Measurements from ENCODE around the gene RIC3.
A peak's percentile ranks its signal among the peaks of the same experiment; 100 is the strongest.

Gene RIC3

GRCh38 chr11:8217136-8217535 lies 48.3 kb upstream of the RIC3 start:
- no peaks in the 10 kb centered on the region for H3K9me3 ChIP-seq (ENCODE audit: insufficient read depth, low read length)
- H3K27ac ChIP-seq (ENCODE audit: low read depth, low read length), result no peak overlapping the region
- no peak overlapping the region for H2AFZ ChIP-seq (ENCODE audit: low read depth, low read length, severe bottlenecking)
- H4K20me1 ChIP-seq (ENCODE audit: low read depth, low read length), result no peaks in the 10 kb centered on the region
- no peaks in the 10 kb centered on the region for H3K27me3 ChIP-seq (ENCODE audit: low read length)
- no peak overlapping the region for H3K4me2 ChIP-seq (ENCODE audit: low read depth, low read length, poor library complexity, severe bottlenecking)
- H3K4me3 ChIP-seq (ENCODE audit: insufficient read depth, low read length, poor library complexity, severe bottlenecking), result no peak overlapping the region
- no peaks in the 10 kb centered on the region for H3K79me2 ChIP-seq (ENCODE audit: insufficient read depth, low read length)
- no peaks in the 10 kb centered on the region for H3F3A ChIP-seq (ENCODE audit: insufficient read depth)
- H3K9me2 ChIP-seq (replicated peaks; ENCODE audit: insufficient read depth, low read length), result no peaks in the 10 kb centered on the region
- H3K9ac ChIP-seq (ENCODE audit: low read length), result no peak overlapping the region
- H3K36me3 ChIP-seq (ENCODE audit: low read length), result no peaks in the 10 kb centered on the region
- TF ChIP-seq EZH2phosphoT487 (conservative IDR thresholded peaks at IDR 0.05; ENCODE audit: low read length), result no peak
- TF ChIP-seq CTCF (IDR thresholded peaks at IDR 0.05; ENCODE audit: insufficient read depth, low read length, poor library complexity, severe bottlenecking), result no peak

GRCh38 chr11:8213376-8213775 lies 44.6 kb upstream of the RIC3 start:
- Histone ChIP-seq H3K9me3 (ENCODE audit: insufficient read depth, low read length) (no peaks in the 10 kb centered on the region), H3K4me2 (ENCODE audit: low read depth, low read length, poor library complexity, severe bottlenecking) (no peak overlapping the region), H3K36me3 (ENCODE audit: low read length) (no peaks in the 10 kb centered on the region), H3K4me3 (ENCODE audit: insufficient read depth, low read length, poor library complexity, severe bottlenecking) (no peak overlapping the region), H3K27ac (ENCODE audit: low read depth, low read length) (no peak overlapping the region), H3K79me2 (ENCODE audit: insufficient read depth, low read length) (no peaks in the 10 kb centered on the region), H4K20me1 (ENCODE audit: low read depth, low read length) (no peaks in the 10 kb centered on the region), H3K9me2 (replicated peaks; ENCODE audit: insufficient read depth, low read length) (no peaks in the 10 kb centered on the region), H3K27me3 (ENCODE audit: low read length) (no peaks in the 10 kb centered on the region), H3F3A (ENCODE audit: insufficient read depth) (no peaks in the 10 kb centered on the region), H3K9ac (ENCODE audit: low read length) (no peak overlapping the region), H2AFZ (ENCODE audit: low read depth, low read length, severe bottlenecking) (no peak overlapping the region)
- no peak for TF ChIP-seq CTCF (IDR thresholded peaks at IDR 0.05; ENCODE audit: insufficient read depth, low read length, poor library complexity, severe bottlenecking)
- no peak for TF ChIP-seq EZH2phosphoT487 (conservative IDR thresholded peaks at IDR 0.05; ENCODE audit: low read length)

DNA sequence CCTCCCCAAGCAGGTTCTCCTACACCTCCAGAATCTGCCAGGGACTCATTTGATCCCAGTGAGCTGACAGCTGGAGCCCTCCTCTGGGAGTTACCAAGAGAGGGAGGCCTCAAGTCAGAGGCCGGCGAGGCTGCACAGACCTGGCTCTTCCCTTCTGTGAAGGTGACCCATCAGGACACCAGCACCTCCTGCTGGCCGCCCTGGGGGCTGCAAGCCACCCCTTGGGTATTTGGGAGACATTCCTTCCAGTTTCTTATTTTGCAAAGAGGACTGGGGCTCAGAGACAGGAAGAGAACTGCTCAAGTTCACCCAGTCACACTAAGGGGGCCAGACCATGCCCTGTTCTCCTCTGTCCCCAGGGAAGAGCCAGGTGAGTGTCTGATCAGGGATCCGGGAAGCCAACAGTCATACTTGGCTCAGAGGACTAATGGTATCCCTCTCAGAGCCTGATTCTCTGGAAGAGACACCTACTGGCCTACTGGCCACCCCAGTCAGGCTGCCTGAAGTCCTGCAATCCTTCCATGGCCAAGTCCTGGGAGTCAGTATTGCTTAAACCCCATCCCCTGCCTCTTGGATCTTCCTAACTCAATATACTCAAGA lies 40.5 kb upstream of the RIC3 start:
- Histone ChIP-seq H3F3A (ENCODE audit: insufficient read depth) (no peaks in the 10 kb centered on the region), H3K27me3 (ENCODE audit: low read length) (no peaks in the 10 kb centered on the region), H2AFZ (ENCODE audit: low read depth, low read length, severe bottlenecking) (no peak overlapping the region), H4K20me1 (ENCODE audit: low read depth, low read length) (no peaks in the 10 kb centered on the region), H3K9ac (ENCODE audit: low read length) (no peak overlapping the region), H3K9me3 (ENCODE audit: insufficient read depth, low read length) (no peaks in the 10 kb centered on the region), H3K4me2 (ENCODE audit: low read depth, low read length, poor library complexity, severe bottlenecking) (no peak overlapping the region), H3K79me2 (ENCODE audit: insufficient read depth, low read length) (no peaks in the 10 kb centered on the region), H3K4me3 (ENCODE audit: insufficient read depth, low read length, poor library complexity, severe bottlenecking) (no peak overlapping the region), H3K9me2 (replicated peaks; ENCODE audit: insufficient read depth, low read length) (no peaks in the 10 kb centered on the region), H3K27ac (ENCODE audit: low read depth, low read length) (no peak overlapping the region), H3K36me3 (ENCODE audit: low read length) (no peaks in the 10 kb centered on the region)
- no peak for TF ChIP-seq EZH2phosphoT487 (conservative IDR thresholded peaks at IDR 0.05; ENCODE audit: low read length)
- TF ChIP-seq CTCF (IDR thresholded peaks at IDR 0.05; ENCODE audit: insufficient read depth, low read length, poor library complexity, severe bottlenecking), result peak; percentile 66
